ENCODE data around the gene ELP1.
A peak's percentile ranks its signal among the peaks of the same experiment; 100 is the strongest.
"Not testable (repeated sequence)": the region's sequence is repeated elsewhere in the genome, so short reads cannot be mapped to it uniquely, and the experiment has no call there.

The ELP1 gene

GRCh38 chr9:108852079-108852478 is 81.8 kb downstream of the ELP1 start:
- ChIA-PET POLR2A (no interaction called here), CTCF (interaction anchor here (1.5 kb wide), 1 partner anchor 21 kb away, joined by 4 read pairs; no protein-coding TSS in a partner anchor)
- TF ChIP-seq, protein P1, sequence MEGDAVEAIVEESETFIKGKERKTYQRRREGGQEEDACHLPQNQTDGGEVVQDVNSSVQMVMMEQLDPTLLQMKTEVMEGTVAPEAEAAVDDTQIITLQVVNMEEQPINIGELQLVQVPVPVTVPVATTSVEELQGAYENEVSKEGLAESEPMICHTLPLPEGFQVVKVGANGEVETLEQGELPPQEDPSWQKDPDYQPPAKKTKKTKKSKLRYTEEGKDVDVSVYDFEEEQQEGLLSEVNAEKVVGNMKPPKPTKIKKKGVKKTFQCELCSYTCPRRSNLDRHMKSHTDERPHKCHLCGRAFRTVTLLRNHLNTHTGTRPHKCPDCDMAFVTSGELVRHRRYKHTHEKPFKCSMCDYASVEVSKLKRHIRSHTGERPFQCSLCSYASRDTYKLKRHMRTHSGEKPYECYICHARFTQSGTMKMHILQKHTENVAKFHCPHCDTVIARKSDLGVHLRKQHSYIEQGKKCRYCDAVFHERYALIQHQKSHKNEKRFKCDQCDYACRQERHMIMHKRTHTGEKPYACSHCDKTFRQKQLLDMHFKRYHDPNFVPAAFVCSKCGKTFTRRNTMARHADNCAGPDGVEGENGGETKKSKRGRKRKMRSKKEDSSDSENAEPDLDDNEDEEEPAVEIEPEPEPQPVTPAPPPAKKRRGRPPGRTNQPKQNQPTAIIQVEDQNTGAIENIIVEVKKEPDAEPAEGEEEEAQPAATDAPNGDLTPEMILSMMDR (IDR thresholded peaks at IDR 0.05; ENCODE audit: control extremely low read depth, extremely low read depth, low read depth, missing control alignments) = no peak
- no peak for DNase-seq (ENCODE audit: extremely low spot score)

DNA sequence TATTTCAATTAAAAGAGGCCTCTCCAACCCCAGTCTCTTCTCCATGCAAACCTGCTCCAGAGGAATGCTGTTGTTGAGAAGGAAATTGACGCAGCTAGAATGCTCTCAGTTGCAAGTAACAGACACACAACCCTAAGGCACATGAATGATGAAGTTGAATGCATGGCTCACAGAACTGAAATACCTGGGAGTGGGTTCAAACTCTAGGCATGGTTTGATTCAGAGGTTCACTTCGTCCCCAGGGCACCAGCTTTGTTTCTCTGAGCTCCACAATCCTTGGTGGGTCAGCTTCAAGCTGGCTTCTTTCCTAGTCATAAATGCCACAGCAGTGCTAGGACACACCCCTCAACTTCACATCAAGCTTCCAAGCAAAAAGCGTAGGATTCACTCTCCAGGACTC is 82.8 kb downstream of the ELP1 start:
- no peak for DNase-seq (ENCODE audit: extremely low spot score)
- CTCF ChIA-PET = interaction anchor here (1.3 to 1.5 kb wide), 2 partner anchors 14 to 20 kb away, joined by 3 to 4 read pairs; no protein-coding TSS in a partner anchor
- POLR2A ChIA-PET = no interaction called here
- TF ChIP-seq, protein P1 (IDR thresholded peaks at IDR 0.05; ENCODE audit: control extremely low read depth, extremely low read depth, low read depth, missing control alignments) = no peak

- TF ChIP-seq, protein P1 (IDR thresholded peaks at IDR 0.05; ENCODE audit: control extremely low read depth, extremely low read depth, low read depth, missing control alignments) = peak; percentile 31
- ChIA-PET CTCF (interaction anchor here (1.3 kb wide), 1 partner anchor 13 kb away, joined by 3 read pairs; no protein-coding TSS in a partner anchor), POLR2A (no interaction called here)
- DNase-seq (ENCODE audit: extremely low spot score) = no peak
These were observed 83.5 kb downstream of the ELP1 start for GRCh38 chr9:108850293-108850897.

DNA sequence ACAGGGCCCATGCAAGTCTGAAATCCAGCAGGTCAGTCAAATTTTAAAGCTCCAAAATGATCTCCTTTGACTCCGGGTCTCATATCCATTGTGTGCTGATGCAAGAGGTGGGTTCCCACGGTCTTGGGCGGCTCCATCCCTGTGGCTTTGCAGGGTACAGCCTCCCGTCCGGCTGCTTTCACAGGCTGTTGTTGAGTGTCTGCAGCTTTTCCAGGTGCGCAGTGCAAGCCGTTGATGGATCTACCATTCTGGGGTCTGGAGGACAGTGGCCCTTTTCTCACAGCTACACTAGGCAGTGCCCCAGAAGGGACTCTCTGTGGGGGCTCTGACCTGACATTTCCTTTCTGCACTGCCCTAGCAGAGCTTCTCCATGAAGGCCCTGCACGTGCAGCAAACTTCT is 85.6 kb downstream of the ELP1 start:
- POLR2A ChIA-PET; DNase-seq (ENCODE audit: extremely low spot score): not testable (repeated sequence)

GRCh38 chr9:108845947-108846346 is 88.0 kb downstream of the ELP1 start:
- POLR2A ChIA-PET = no interaction called here
- TF ChIP-seq, protein P1 (IDR thresholded peaks at IDR 0.05; ENCODE audit: control extremely low read depth, extremely low read depth, low read depth, missing control alignments) = no peak
- no peak for DNase-seq (ENCODE audit: extremely low spot score)
- CTCF ChIA-PET = no interaction called here

More for the DNA sequence above, 85.6 kb downstream of the ELP1 start:
- CTCF ChIA-PET = interaction anchor here (1.1 kb wide), 1 partner anchor 12 kb away, joined by 4 read pairs; no protein-coding TSS in a partner anchor

GRCh38 chr9:108845507-108845906 is 88.4 kb downstream of the ELP1 start:
- POLR2A ChIA-PET = no interaction called here
- no peak for DNase-seq (ENCODE audit: extremely low spot score)
- TF ChIP-seq, protein P1 (IDR thresholded peaks at IDR 0.05; ENCODE audit: control extremely low read depth, extremely low read depth, low read depth, missing control alignments) = no peak
- CTCF ChIA-PET = interaction anchor here (1.2 kb wide), 1 partner anchor 10 kb away, joined by 3 read pairs; no protein-coding TSS in a partner anchor

GRCh38 chr9:108844856-108845255 is 89.1 kb downstream of the ELP1 start:
- TF ChIP-seq, protein P1 (IDR thresholded peaks at IDR 0.05; ENCODE audit: control extremely low read depth, extremely low read depth, low read depth, missing control alignments) = no peak
- no peak for DNase-seq (ENCODE audit: extremely low spot score)
- POLR2A ChIA-PET = no interaction called here
- CTCF ChIA-PET = interaction anchor here (1.2 kb wide), 1 partner anchor 9 kb away, joined by 3 read pairs; no protein-coding TSS in a partner anchor
